Calu3 (cell line): ENCODE data around the gene SERPINF2. TPM values are rescaled to one million over a fixed set of nuclear protein-coding genes. Genes with fewer than 3 reads are reported as not detected.
"Not testable (repeated sequence)": the region's sequence is repeated elsewhere in the genome, so short reads cannot be mapped to it uniquely, and the experiment has no call there.

Source experiments
- BruUV-seq: library from RNA; stranded (reverse); fragments of 400-500 nt; replicated peaks from 2 replicates; lab custom pipeline; 2021; lab: Mats Ljungman, UMichigan
- CTCF ChIA-PET: fragments of 300-600 bp; sonication (Branson Sonifier 250); formaldehyde crosslinking; loops from one replicate; lab custom pipeline; 2022; ENCODE audit warnings: antibody characterized with exemption; lab: Charles Lee
- DNase-seq: peaks from one replicate; pipeline ENCODE4 v3.0.0; 2022
- H3K27ac Mint-ChIP-seq: one replicate; pipeline ENCODE4 v1.8.0; 2022; ENCODE audit warnings: mixed read lengths; ENCODE audit not compliant: unreplicated experiment
- H3K27me3 Mint-ChIP-seq: one replicate; pipeline ENCODE4 v1.8.0; 2022; ENCODE audit warnings: mixed read lengths; ENCODE audit not compliant: unreplicated experiment
- H3K36me3 Mint-ChIP-seq: one replicate; pipeline ENCODE4 v1.8.0; 2022; ENCODE audit warnings: mild to moderate bottlenecking, moderate library complexity, mixed read lengths; ENCODE audit not compliant: insufficient read depth, unreplicated experiment
- H3K4me1 Mint-ChIP-seq: one replicate; pipeline ENCODE4 v1.8.0; 2022; ENCODE audit warnings: mild to moderate bottlenecking, low read depth, mixed read lengths; ENCODE audit not compliant: unreplicated experiment
- H3K4me3 Mint-ChIP-seq: one replicate; pipeline ENCODE4 v1.8.0; 2022; ENCODE audit warnings: mild to moderate bottlenecking, low read depth, moderate library complexity, mixed read lengths; ENCODE audit not compliant: unreplicated experiment
- H3K9me3 Mint-ChIP-seq: one replicate; pipeline ENCODE4 v1.8.0; 2022; ENCODE audit warnings: low read depth, mixed read lengths; ENCODE audit not compliant: unreplicated experiment
- CTCF ChIP-seq: fragments of 200-600 bp; IDR thresholded peaks from one replicate; pipeline ENCODE4 v1.8.0; 2022; ENCODE audit warnings: antibody characterized with exemption; ENCODE audit not compliant: unreplicated experiment
- intact Hi-C: fragments of 100-400 bp; cut with micrococcal nuclease; formaldehyde crosslinking; loops from one replicate; pipeline ENCODE4 v1.10.0; 2022; ENCODE audit not compliant: unreplicated experiment
- total RNA-seq: library from RNA; stranded (reverse); gene quantifications from 2 replicates; pipeline ENCODE4 v1.2.3, GENCODE V29; 2022

The SERPINF2 gene
- total RNA-seq, 1 experiment from 2014 or later = 0.76 TPM

GRCh38 chr17:1720856-1721386, 21.8 kb upstream of the SERPINF2 start:
- peak; percentile 69 for TF ChIP-seq CTCF
- Mint-ChIP-seq H3K9me3 (no peaks in the 10 kb centered on the region), H3K36me3 (peaks cover 45% of the 10 kb centered on the region), H3K4me1 (no peaks in the 10 kb centered on the region), H3K27ac (no peak overlapping the region), H3K27me3 (no peaks in the 10 kb centered on the region), H3K4me3 (peak overlapping the region; percentile 37)
- CTCF ChIA-PET = interaction anchor here (1.6 to 1.9 kb wide), 2 partner anchors 63 to 144 kb away, joined by 7 read pairs; no protein-coding TSS in a partner anchor
- intact Hi-C loops = no loop called here
- DNase-seq = peak; percentile 57
- no TSS peak for BruUV-seq

GRCh38 chr17:1722022-1722421, 20.6 kb upstream of the SERPINF2 start:
- H3K27me3 Mint-ChIP-seq, intact Hi-C loops, H3K4me1 Mint-ChIP-seq, DNase-seq, H3K27ac Mint-ChIP-seq, H3K4me3 Mint-ChIP-seq, BruUV-seq, H3K9me3 Mint-ChIP-seq: not testable (repeated sequence)
- CTCF ChIA-PET = interaction anchor here (1.6 to 1.9 kb wide), 2 partner anchors 62 to 143 kb away, joined by 7 read pairs; no protein-coding TSS in a partner anchor
- H3K36me3 Mint-ChIP-seq = peaks cover 34% of the 10 kb centered on the region

- Mint-ChIP-seq H3K36me3 (peaks cover 19% of the 10 kb centered on the region), H3K27me3 (no peaks in the 10 kb centered on the region), H3K27ac (peak within 1 kb of the TSS; percentile 54), H3K4me3 (peak within 1 kb of the TSS; percentile 55), H3K9me3 (no peaks in the 10 kb centered on the region), H3K4me1 (no peaks in the 10 kb centered on the region)
- intact Hi-C loops = no loop called here
- no peak for TF ChIP-seq CTCF
- DNase-seq = peak; percentile 83
- CTCF ChIA-PET = no interaction called here
- BruUV-seq = no TSS peak
Observed at GRCh38 chr17:1724351-1724868, 18.3 kb upstream of the SERPINF2 start, which contains the start of gene WDR81. TSS of gene WDR81 (plus strand) at chr17:1724704. CDS start at chr17:1724960, 256 bp downstream.

GRCh38 chr17:1724869-1725641, 17.6 kb upstream of the SERPINF2 start:
- Mint-ChIP-seq H3K27me3 (no peaks in the 10 kb centered on the region), H3K4me1 (no peaks in the 10 kb centered on the region), H3K27ac (no peak overlapping the region), H3K36me3 (peaks cover 19% of the 10 kb centered on the region), H3K9me3 (no peaks in the 10 kb centered on the region), H3K4me3 (peak overlapping the region; percentile 55)
- no peak for TF ChIP-seq CTCF
- BruUV-seq = no TSS peak
- intact Hi-C loops = no loop called here
- DNase-seq = peak; percentile 19
- CTCF ChIA-PET = no interaction called here
